ENCODE results near the gene IGF2BP3.

Gene IGF2BP3

DNA sequence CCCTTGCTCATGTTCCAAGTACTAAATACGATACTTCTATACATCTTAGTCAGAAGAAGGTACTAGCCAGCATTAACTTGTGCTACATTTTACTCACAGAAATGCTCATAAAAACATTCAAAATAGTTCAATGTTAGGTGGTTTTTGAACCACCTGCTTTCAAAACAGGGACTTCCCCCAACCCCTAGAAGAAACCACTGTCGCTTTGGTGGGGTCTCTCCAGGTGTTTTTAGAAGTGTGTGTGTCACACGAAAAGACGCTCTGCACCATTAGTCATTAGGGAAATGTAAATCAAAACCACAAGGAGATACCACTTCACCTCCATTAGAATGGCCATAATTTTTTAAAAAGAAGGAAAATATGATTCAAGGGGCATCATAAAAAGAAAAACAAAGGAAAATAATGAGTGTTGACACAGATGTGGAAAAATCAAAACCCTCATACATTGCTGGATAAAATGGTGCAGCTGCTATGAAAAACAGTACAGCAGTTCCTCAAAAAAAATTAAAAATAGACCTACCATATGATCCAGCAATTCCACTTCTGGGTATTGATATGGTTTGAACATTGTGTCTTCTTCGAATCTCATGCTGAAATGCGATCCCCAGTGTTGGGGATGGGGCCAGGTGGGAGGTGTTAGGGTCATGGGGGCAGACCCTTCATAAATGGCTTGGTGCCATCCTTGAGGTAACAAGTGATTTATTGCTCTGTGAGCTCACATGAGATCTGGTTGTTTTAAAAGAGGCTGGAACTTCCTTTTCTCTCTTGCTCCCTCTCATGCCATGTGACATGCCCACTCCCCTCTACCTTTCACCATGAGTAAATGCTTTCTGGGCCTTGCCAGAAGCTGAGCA, 96.9 kb downstream of the IGF2BP3 start:
- Mint-ChIP-seq H3K27me3 (ENCODE audit: low read depth, poor library complexity) (no peaks in the 10 kb centered on the region), H3K36me3 (ENCODE audit: low read depth) (peaks cover 39% of the 10 kb centered on the region), H3K4me1 (peaks cover 67% of the 10 kb centered on the region), H3K4me3 (peak overlapping the region; percentile 41), H3K27ac (peak overlapping the region; percentile 92), H3K9me3 (no peaks in the 10 kb centered on the region)
- DNase-seq, result peak; percentile 27
- TF ChIP-seq, protein P1, sequence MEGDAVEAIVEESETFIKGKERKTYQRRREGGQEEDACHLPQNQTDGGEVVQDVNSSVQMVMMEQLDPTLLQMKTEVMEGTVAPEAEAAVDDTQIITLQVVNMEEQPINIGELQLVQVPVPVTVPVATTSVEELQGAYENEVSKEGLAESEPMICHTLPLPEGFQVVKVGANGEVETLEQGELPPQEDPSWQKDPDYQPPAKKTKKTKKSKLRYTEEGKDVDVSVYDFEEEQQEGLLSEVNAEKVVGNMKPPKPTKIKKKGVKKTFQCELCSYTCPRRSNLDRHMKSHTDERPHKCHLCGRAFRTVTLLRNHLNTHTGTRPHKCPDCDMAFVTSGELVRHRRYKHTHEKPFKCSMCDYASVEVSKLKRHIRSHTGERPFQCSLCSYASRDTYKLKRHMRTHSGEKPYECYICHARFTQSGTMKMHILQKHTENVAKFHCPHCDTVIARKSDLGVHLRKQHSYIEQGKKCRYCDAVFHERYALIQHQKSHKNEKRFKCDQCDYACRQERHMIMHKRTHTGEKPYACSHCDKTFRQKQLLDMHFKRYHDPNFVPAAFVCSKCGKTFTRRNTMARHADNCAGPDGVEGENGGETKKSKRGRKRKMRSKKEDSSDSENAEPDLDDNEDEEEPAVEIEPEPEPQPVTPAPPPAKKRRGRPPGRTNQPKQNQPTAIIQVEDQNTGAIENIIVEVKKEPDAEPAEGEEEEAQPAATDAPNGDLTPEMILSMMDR (IDR thresholded peaks at IDR 0.05), result no peak

DNA sequence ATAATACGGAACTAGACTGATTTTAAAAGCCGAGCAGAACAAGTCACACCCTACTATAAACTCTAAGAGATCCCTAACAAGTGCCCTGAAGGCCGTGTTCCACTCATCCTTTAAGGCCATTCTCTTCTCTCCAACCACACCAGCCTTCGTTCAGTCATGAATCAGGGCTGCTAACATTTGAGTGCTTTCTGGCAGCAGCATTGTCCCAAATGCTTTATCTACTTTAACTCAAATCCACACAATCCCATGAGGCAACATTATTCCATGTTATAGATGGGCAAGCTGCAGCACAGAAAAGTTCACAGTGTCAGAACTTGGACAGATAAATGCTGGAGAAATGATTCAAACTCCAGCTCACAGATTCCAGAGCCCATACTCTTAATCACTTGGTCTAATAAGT, 97.7 kb downstream of the IGF2BP3 start:
- Mint-ChIP-seq H3K9me3 (no peaks in the 10 kb centered on the region), H3K36me3 (ENCODE audit: low read depth) (peaks cover 38% of the 10 kb centered on the region)

DNA sequence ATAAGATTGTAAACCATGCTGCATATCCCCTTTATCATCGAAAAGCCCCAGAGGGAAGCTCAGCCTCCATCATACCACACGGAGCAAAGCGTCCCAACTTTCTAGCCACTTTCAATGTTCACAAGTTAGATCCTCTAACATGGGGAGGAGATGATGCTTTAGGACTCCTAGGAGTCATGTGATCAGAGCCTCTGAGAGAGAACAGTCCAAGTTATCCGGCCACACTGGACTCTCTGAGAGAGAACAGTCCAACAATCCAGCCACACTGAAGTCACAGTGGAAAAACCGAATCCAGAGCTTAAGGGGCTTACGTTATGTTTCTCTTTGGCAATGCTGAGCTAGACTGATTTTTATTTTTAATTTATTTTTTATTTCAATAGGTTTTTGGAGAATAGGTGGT, 98.6 kb downstream of the IGF2BP3 start:
- TF ChIP-seq, protein P1 (IDR thresholded peaks at IDR 0.05), result no peak
- H3K36me3 Mint-ChIP-seq (ENCODE audit: low read depth), result peaks cover 37% of the 10 kb centered on the region
- peak overlapping the region; percentile 49 for H3K27ac Mint-ChIP-seq
- H3K4me1 Mint-ChIP-seq, result peaks cover 67% of the 10 kb centered on the region
- H3K9me3 Mint-ChIP-seq, result no peaks in the 10 kb centered on the region
- no peak for DNase-seq
- no peak overlapping the region for H3K4me3 Mint-ChIP-seq
- no peaks in the 10 kb centered on the region for H3K27me3 Mint-ChIP-seq (ENCODE audit: low read depth, poor library complexity)

More for the DNA sequence above, 97.7 kb downstream of the IGF2BP3 start:
- TF ChIP-seq, protein P1 (IDR thresholded peaks at IDR 0.05), result no peak
- peaks cover 72% of the 10 kb centered on the region for H3K4me1 Mint-ChIP-seq
- DNase-seq, result no peak
- peak overlapping the region; percentile 92 for H3K27ac Mint-ChIP-seq
- no peaks in the 10 kb centered on the region for H3K27me3 Mint-ChIP-seq (ENCODE audit: low read depth, poor library complexity)
- no peak overlapping the region for H3K4me3 Mint-ChIP-seq

DNA sequence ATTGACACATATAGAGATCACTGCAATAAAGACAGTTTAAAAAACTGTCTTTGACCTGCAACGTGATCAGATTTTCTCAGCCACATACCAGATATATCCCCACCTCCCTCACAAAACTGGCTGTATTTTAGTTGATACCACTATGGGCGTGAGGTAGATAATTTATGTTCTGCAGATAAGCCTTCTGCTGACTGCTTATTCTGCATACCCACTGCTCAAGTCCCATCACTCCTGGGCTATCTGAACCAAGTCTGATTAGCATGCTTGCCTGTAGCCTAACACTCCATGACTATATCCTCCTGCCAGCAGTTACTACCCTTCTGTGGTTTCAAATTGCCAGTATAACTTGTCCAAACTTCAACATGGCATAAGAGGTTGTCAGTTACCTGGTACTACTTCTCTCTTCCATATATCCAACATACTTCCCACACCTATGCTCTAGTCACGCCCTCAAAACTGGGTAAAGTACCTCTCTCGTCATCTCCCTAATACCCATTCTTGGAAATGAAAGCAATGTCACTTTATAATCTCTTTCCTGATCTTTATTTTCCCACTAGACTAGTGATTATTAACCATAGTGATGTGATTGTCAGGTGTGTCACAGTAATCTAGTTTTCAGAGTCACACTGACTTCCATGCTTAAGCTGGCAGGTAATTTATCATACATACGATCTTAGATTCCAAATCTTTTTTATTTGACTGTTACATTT, 100.4 kb downstream of the IGF2BP3 start:
- DNase-seq, result no peak
- peaks cover 45% of the 10 kb centered on the region for H3K36me3 Mint-ChIP-seq (ENCODE audit: low read depth)
- TF ChIP-seq, protein P1 (IDR thresholded peaks at IDR 0.05), result no peak
- peaks cover 3% of the 10 kb centered on the region for H3K27me3 Mint-ChIP-seq (ENCODE audit: low read depth, poor library complexity)
- peaks cover 53% of the 10 kb centered on the region for H3K4me1 Mint-ChIP-seq
- H3K4me3 Mint-ChIP-seq, result no peak overlapping the region
- no peaks in the 10 kb centered on the region for H3K9me3 Mint-ChIP-seq
- peak overlapping the region; percentile 30 for H3K27ac Mint-ChIP-seq

DNA sequence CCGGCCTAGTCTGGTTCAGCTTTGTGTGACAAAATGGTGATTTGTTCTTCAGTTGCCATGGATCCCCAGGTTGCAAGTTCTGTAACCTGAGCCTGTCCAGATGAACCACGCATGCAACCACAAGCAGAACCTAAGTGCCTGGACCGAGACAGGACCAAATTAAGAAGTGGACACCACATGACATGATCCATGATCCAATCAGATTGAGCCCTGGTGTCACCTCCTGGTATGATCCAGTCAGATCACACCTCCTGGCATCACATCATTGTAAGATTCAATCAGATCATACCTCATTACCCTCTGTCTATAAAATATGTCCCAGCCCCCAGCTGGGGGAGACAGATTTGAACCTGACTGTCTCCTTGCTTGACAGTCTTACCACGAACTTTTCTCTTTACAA, 101.2 kb downstream of the IGF2BP3 start:
- TF ChIP-seq, protein P1 (IDR thresholded peaks at IDR 0.05), result no peak
- peaks cover 3% of the 10 kb centered on the region for H3K27me3 Mint-ChIP-seq (ENCODE audit: low read depth, poor library complexity)
- no peaks in the 10 kb centered on the region for H3K9me3 Mint-ChIP-seq
- peak overlapping the region; percentile 30 for H3K27ac Mint-ChIP-seq
- H3K4me1 Mint-ChIP-seq, result peaks cover 45% of the 10 kb centered on the region
- no peak overlapping the region for H3K4me3 Mint-ChIP-seq
- DNase-seq, result no peak
- H3K36me3 Mint-ChIP-seq (ENCODE audit: low read depth), result peaks cover 51% of the 10 kb centered on the region

All from nephron progenitor cell (in vitro differentiated cells).